OCI-LY7 (cell line): Measurements from ENCODE around the gene PLA2G4D.

Experiments used
- EZH2phosphoT487 ChIP-seq: fragments of 200-600 bp; sonication (generic); IDR thresholded peaks from 2 replicates; pipeline ENCODE4 v1.6.1; 2018; ENCODE audit warnings: low read depth, borderline replicate concordance, mild to moderate bottlenecking, mixed run types, antibody characterized with exemption, low read length, moderate library complexity, mixed read lengths
- TF ChIP-seq, protein P1 (sequence below): fragments of 200-600 bp; sonication (generic); conservative IDR thresholded peaks from 2 replicates; pipeline ENCODE4 v1.5.1; 2014; ENCODE audit warnings: mild to moderate bottlenecking, antibody characterized with exemption, low read length, moderate library complexity, mixed read lengths

GRCh38 chr15:42056934-42057798 lies 37.2 kb downstream of the PLA2G4D start:
- TF ChIP-seq, protein P1, sequence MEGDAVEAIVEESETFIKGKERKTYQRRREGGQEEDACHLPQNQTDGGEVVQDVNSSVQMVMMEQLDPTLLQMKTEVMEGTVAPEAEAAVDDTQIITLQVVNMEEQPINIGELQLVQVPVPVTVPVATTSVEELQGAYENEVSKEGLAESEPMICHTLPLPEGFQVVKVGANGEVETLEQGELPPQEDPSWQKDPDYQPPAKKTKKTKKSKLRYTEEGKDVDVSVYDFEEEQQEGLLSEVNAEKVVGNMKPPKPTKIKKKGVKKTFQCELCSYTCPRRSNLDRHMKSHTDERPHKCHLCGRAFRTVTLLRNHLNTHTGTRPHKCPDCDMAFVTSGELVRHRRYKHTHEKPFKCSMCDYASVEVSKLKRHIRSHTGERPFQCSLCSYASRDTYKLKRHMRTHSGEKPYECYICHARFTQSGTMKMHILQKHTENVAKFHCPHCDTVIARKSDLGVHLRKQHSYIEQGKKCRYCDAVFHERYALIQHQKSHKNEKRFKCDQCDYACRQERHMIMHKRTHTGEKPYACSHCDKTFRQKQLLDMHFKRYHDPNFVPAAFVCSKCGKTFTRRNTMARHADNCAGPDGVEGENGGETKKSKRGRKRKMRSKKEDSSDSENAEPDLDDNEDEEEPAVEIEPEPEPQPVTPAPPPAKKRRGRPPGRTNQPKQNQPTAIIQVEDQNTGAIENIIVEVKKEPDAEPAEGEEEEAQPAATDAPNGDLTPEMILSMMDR = peak; percentile 75
- TF ChIP-seq EZH2phosphoT487 = no peak
